PFSK-1 (cell line): Measurements from ENCODE around the gene BCL2L15.

Experiments
- POLR2AphosphoS5 ChIP-seq: IDR thresholded peaks from 2 replicates; pipeline ENCODE4 v1.6.1; 2012; ENCODE audit warnings: low read depth, mild to moderate bottlenecking, control low read depth, low read length, moderate library complexity
- TAF1 ChIP-seq: IDR thresholded peaks from 2 replicates; pipeline ENCODE4 v1.6.1; 2012; ENCODE audit warnings: low read length, control low read depth, borderline replicate concordance; ENCODE audit not compliant: insufficient read depth

- TF ChIP-seq TAF1 (no peak), POLR2AphosphoS5 (no peak)
Observed at GRCh38 chr1:113895961-113896360, 8.6 kb upstream of the BCL2L15 start.
